Activated T-cell treated with anti-CD3 and anti-CD28 coated beads, Interleukin-2, amount 50 U/mL, for 72 hours (primary cell): ENCODE data around the gene DACH2. TPM values are rescaled to one million over a fixed set of nuclear protein-coding genes. Genes with fewer than 3 reads are reported as not detected.

Experiments
- ATAC-seq, 2 donors: fragments of 150-1000 bp; cut with Tn5 transposase; replicated peaks in 1 of 2; 2 replicates each; pipeline ENCODE4 v1.10.0; 2021; ENCODE audit warnings: moderate library complexity in 2 of 2, mild to moderate bottlenecking in 1 of 2
- DNase-seq, 2 donors: peaks; one replicate each; pipeline ENCODE4 v3.0.0; 2021 to 2022; ENCODE audit warnings: mixed read lengths in 1 of 2
- H3K27ac Mint-ChIP-seq: one replicate; pipeline ENCODE4 v1.8.0; 2022; ENCODE audit warnings: mild to moderate bottlenecking, moderate library complexity, mixed read lengths
- H3K27me3 Mint-ChIP-seq: one replicate; pipeline ENCODE4 v1.8.0; 2022; ENCODE audit warnings: low read depth, mixed read lengths
- H3K36me3 Mint-ChIP-seq, 2 donors: one replicate each; pipeline ENCODE4 v1.8.0; 2022; ENCODE audit warnings: mixed read lengths in 2 of 2, mild to moderate bottlenecking in 1 of 2; ENCODE audit not compliant: insufficient read depth in 2 of 2
- H3K4me1 Mint-ChIP-seq: one replicate; pipeline ENCODE4 v1.8.0; 2022; ENCODE audit warnings: low read depth, mixed read lengths
- H3K4me3 Mint-ChIP-seq, 2 donors: one replicate each; pipeline ENCODE4 v1.8.0; 2022; ENCODE audit warnings: mild to moderate bottlenecking in 2 of 2, mixed read lengths in 2 of 2, moderate library complexity in 2 of 2
- H3K9me3 Mint-ChIP-seq, 2 donors: one replicate each; pipeline ENCODE4 v1.8.0; 2022; ENCODE audit warnings: mixed read lengths in 2 of 2
- total RNA-seq, 2 donors: library from RNA; stranded (reverse); gene quantifications; one replicate each; pipeline ENCODE4 v1.2.3, GENCODE V29; 2022

The DACH2 gene
- total RNA-seq: under 1 TPM in 1 of 2 donors, not detected in 1; 0.05 TPM

DNA sequence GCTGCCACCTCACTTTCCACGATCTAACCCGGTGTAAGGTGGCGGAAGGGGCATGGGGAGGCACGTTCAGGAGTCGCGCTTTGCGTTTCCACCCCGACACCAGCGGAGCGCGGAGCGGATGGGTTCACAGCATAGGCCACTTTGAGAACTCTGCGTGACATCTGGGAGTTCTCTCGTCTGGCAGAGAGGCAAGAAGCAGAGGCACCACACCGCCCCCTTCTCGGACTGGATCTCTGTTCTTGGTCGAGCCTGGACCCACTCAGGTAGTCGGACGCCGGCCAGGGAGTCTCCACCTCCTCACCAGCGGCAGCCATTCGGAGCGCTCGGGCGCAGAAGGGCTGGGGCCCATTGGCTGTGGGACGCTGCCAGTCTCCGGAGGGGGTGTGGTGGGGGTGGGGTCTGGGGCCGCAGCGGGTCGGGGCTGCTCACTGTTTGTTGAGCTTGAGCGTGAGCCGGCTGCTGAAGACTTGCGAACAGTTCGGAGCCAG lies at the start of gene DACH2:
TSS of gene DACH2 (plus strand) at position 428 of the 488 bp plus-strand sequence.
- Mint-ChIP-seq H3K27me3 (peaks cover 40% of the 10 kb centered on the region), H3K27ac (no peak within 1 kb of the TSS), H3K4me3 (peak within 1 kb of the TSS; percentile 77 to 86), H3K4me1 (peaks cover 7% of the 10 kb centered on the region), H3K36me3 (peaks cover 0 to 2% of the 10 kb centered on the region in 2 donors), H3K9me3 (no peaks in the 10 kb centered on the region)
- ATAC-seq (peak; percentile 98 to 99), DNase-seq (peak; percentile 49 to 67)

DNA sequence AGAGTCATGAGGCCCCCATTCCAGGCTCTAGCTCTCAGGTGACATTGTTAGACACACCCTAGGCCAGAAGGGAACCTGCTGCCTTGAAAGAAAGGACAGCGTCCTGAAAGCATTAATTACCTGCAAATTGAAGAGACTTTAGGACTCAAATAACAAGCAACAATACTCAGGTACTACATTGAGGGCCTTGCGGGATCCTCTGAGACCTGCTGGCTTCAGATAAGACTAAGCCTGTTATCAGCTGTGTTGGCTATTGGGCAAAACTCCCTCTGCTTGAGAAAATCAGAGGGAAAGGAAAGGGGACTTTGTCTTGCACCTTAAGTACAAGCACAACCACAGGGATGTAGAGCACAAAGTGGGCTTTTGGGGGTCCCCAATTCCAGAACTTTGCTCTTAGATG lies 45.9 kb upstream of the DACH2 start:
- no peak overlapping the region for H3K27ac Mint-ChIP-seq
- DNase-seq: no peak
- no peak for ATAC-seq
- no peaks in the 10 kb centered on the region for H3K9me3 Mint-ChIP-seq
- H3K4me3 Mint-ChIP-seq: no peak overlapping the region
- peaks cover 33% of the 10 kb centered on the region for H3K27me3 Mint-ChIP-seq
- H3K4me1 Mint-ChIP-seq: no peaks in the 10 kb centered on the region
- no peaks in the 10 kb centered on the region for H3K36me3 Mint-ChIP-seq

DNA sequence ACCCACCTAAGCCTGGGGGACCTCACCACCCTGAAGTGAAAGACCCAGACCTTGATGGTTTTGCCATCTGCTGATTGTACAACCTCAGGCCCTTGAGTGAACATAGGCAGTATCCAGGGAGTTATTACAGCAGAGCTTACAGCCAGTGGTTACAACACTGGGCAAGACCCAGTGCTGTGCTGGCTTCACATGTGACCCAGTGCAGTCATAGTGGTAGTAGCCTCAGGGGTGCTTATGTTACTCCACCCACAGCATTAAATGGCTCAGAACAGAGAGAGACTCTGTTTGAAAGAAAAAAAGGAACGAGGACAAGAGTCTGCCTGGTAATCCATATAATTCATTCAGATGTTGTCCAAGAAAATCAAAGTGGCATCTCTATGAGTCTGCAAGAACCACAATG lies 45.2 kb upstream of the DACH2 start:
- H3K4me3 Mint-ChIP-seq: no peak overlapping the region

DNA sequence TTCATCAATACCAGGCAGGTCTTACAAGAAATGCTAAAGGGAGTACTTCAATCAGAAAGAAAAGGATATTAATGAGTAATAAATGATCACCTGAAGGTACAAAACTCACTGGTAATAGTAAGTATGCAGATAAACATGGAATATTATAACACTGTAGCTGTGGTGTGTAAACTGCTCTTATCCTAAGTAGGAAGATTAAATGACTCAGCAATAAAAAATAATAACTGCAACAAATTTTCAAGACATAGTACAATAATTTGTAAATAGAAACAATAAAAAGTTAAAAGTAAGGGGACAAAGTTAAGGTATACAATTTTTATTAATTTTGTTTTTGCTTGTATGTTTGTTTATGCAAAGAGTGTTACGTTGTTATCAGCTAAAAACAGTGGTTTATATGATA lies 43.7 kb upstream of the DACH2 start:
- DNase-seq (no peak), ATAC-seq (no peak)
- Mint-ChIP-seq H3K27me3 (peaks cover 51% of the 10 kb centered on the region), H3K36me3 (no peaks in the 10 kb centered on the region), H3K4me1 (no peaks in the 10 kb centered on the region), H3K9me3 (no peaks in the 10 kb centered on the region), H3K4me3 (no peak overlapping the region), H3K27ac (no peak overlapping the region)

More for the DNA sequence above, 45.2 kb upstream of the DACH2 start:
- H3K27me3 Mint-ChIP-seq: peaks cover 41% of the 10 kb centered on the region
- DNase-seq (no peak), ATAC-seq (no peak)
- no peaks in the 10 kb centered on the region for H3K4me1 Mint-ChIP-seq
- no peaks in the 10 kb centered on the region for H3K36me3 Mint-ChIP-seq
- H3K27ac Mint-ChIP-seq: no peak overlapping the region
- H3K9me3 Mint-ChIP-seq: no peaks in the 10 kb centered on the region

DNA sequence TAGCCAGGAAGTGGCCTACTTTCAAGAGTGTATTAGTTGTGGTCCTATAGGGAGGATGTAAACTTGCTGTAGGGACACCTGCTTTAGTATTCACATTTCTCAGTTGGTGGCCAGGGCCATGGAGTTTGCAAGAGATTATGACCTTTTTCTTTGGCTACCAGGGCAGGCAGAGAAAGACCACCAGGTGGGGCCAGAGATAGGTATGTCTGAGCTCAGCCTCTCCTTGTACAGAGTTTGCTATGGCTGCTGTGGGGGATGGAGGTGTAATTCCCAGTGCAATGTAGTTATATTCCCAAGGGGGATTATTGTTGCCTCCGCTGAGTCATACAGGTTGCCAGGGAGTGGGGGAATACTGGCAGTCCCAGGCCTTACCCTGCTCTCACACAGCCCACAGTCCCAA lies 26.3 kb upstream of the DACH2 start:
- no peak for ATAC-seq
- Mint-ChIP-seq H3K9me3 (peaks cover 9 to 10% of the 10 kb centered on the region in 2 donors), H3K4me3 (no peak overlapping the region), H3K36me3 (peaks cover 8 to 10% of the 10 kb centered on the region in 2 donors), H3K27ac (no peak overlapping the region), H3K4me1 (no peaks in the 10 kb centered on the region), H3K27me3 (peaks cover 39% of the 10 kb centered on the region)
- DNase-seq: no peak

DNA sequence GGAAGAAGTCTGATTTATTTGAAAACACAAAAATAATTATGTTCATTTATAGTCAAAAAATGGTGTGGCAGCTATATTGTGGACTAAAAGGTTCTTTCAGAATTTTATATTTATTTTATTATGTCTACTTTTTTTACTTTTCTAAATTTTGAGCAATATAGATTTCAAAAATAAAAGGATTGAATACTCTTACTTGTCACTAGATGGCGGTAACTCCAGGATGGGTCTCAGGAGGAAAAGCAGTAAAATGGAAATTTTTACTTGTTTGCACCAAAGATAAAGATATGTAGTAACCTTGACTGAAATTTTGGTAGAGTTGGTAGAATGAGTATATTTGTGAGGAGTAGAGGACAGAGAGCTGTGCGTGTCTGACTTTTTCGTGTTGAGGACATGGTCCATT lies 14.5 kb upstream of the DACH2 start:
- H3K9me3 Mint-ChIP-seq: no peaks in the 10 kb centered on the region
- no peak overlapping the region for H3K27ac Mint-ChIP-seq
- no peaks in the 10 kb centered on the region for H3K4me1 Mint-ChIP-seq
- no peak for DNase-seq
- no peak overlapping the region for H3K4me3 Mint-ChIP-seq
- H3K27me3 Mint-ChIP-seq: peaks cover 26% of the 10 kb centered on the region
- no peaks in the 10 kb centered on the region for H3K36me3 Mint-ChIP-seq
- ATAC-seq: no peak

DNA sequence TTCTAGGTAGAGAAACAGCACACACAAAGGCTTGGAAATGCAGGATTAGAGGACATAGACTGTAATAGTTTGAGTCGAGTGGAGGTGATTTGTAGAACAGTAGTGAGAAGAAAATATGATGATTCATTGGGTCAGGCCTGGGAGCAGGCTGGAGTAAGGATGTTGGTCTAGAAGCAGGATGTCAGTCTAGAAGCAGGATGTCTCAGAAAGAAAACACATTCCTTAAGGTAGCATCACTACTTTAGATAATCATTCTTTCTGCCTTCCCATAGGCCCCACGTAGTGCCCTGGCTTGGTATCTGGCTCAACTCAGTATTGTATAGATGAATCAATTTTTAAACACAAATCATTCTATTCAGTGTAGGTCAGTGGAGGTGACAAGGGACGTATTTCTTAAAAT lies 11.2 kb upstream of the DACH2 start:
- H3K27me3 Mint-ChIP-seq: peaks cover 19% of the 10 kb centered on the region
- ATAC-seq (no peak), DNase-seq (no peak)
- H3K27ac Mint-ChIP-seq: no peak overlapping the region
- H3K4me3 Mint-ChIP-seq: no peak overlapping the region
- no peaks in the 10 kb centered on the region for H3K4me1 Mint-ChIP-seq
- H3K9me3 Mint-ChIP-seq: no peaks in the 10 kb centered on the region
- H3K36me3 Mint-ChIP-seq: no peaks in the 10 kb centered on the region

DNA sequence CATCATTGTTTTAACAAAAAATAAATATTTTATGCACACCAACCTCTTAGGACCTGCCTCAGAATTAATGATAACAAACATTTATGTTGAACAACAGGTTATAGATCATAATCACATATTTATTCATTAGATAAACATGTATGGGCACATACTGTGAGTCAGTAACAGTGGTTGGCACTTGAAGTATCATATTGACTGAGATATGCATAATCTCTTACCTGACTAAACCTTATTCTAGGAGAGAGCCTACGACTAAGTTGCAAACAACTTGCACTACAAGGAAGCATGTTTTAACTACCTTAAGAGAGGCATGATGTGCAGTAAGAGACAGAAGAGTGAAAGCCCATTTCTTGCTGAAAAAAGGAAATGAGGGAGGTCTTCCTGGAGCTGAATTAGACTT lies 6.5 kb upstream of the DACH2 start:
- Mint-ChIP-seq H3K27me3 (peaks cover 34% of the 10 kb centered on the region), H3K36me3 (no peaks in the 10 kb centered on the region), H3K4me3 (no peak overlapping the region), H3K9me3 (no peaks in the 10 kb centered on the region), H3K4me1 (no peaks in the 10 kb centered on the region), H3K27ac (no peak overlapping the region)
- DNase-seq (no peak), ATAC-seq (no peak)

DNA sequence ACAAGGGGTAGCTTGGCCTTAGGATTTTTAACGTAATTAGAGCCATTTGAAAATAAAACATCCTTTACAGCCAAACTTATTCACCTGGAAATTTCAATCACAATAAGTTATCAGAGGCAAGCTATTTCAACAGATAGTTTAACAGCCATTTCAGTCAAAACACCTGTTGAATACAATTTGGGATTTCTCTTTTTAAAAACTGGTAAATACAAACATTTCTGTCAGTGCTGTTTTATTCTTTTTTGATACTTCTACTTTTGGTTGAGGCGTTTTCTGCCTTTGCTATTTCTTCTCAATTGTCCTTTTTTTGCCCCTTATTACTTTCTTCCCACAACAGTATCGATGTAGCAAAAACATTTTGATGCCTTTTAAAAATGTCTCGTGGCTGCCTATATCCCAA lies 2.1 kb upstream of the DACH2 start:
- Mint-ChIP-seq H3K9me3 (no peaks in the 10 kb centered on the region), H3K27ac (no peak overlapping the region), H3K4me3 (no peak overlapping the region), H3K27me3 (peaks cover 48% of the 10 kb centered on the region), H3K4me1 (peaks cover 7% of the 10 kb centered on the region), H3K36me3 (peaks cover 0 to 2% of the 10 kb centered on the region in 2 donors)
- ATAC-seq (no peak), DNase-seq (no peak)

DNA sequence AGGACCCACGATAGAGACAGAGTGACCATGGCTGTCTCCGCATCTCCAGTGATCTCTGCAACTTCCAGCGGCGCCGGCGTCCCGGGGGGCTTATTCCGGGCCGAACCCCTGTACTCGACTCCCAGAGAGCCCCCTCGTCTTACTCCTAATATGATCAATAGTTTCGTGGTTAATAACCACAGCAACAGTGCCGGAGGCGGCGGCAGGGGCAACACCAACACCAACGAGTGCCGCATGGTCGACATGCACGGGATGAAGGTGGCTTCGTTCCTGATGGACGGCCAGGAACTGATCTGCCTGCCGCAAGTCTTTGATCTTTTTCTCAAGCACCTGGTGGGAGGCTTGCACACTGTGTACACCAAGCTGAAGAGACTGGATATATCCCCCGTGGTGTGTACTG lies 343 bp downstream of the DACH2 start:
- peak overlapping the region; percentile 77 to 86 for H3K4me3 Mint-ChIP-seq

DNA sequence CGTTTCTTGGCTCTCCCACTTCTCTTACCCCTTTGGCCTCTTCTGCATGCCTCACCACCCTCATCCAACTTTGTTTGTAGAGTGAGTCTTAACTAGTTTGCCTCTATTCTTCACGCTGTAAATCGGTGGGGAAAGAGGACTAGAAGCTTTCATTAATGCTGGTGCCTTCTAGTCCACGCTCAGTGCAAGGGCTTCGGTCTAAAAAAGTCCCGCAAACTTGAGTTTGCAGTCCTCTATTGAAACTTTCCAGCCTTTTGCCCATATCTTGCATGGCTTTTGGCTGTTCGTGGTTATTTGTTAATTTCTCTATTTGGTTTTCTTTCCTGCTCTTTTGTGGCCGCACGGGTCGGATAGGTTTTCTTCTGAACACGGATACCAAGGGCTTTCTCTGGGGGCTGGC lies 868 bp downstream of the DACH2 start:
- Mint-ChIP-seq H3K27me3 (peaks cover 30% of the 10 kb centered on the region), H3K36me3 (peaks cover 0 to 2% of the 10 kb centered on the region in 2 donors)

More for the DNA sequence above, 343 bp downstream of the DACH2 start:
- H3K36me3 Mint-ChIP-seq: peaks cover 0 to 2% of the 10 kb centered on the region in 2 donors
- peaks cover 35% of the 10 kb centered on the region for H3K27me3 Mint-ChIP-seq
- peaks cover 7% of the 10 kb centered on the region for H3K4me1 Mint-ChIP-seq
- no peak for DNase-seq
- H3K9me3 Mint-ChIP-seq: no peaks in the 10 kb centered on the region
- H3K27ac Mint-ChIP-seq: no peak overlapping the region
- peak in 1 of 2 donors; percentile 15 for ATAC-seq

DNA sequence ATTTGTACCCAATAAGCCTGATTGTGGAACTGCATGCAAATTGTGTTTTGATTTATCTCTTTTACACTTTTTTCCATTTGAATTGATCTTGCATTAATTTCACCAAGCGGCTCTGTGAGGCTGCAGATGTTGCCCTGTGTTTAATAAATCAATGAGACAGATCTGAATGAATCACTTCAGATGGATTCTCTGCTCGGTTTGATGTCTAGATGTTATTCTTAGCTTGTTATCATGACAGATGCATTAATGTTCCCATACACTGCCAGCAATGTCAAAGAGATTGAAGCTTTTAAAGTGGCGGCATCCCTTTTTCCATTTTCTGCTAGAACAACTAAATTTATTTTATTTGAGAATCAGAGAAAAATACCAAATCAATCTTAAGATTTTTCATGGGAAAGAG lies 6.3 kb downstream of the DACH2 start:
- no peaks in the 10 kb centered on the region for H3K4me1 Mint-ChIP-seq
- no peak overlapping the region for H3K27ac Mint-ChIP-seq
- no peak overlapping the region for H3K4me3 Mint-ChIP-seq
- no peak for DNase-seq
- H3K9me3 Mint-ChIP-seq: no peaks in the 10 kb centered on the region
- H3K27me3 Mint-ChIP-seq: peaks cover 26% of the 10 kb centered on the region
- ATAC-seq: no peak
- no peaks in the 10 kb centered on the region for H3K36me3 Mint-ChIP-seq

More for the DNA sequence above, 868 bp downstream of the DACH2 start:
- Mint-ChIP-seq H3K27ac (no peak overlapping the region), H3K4me1 (peaks cover 7% of the 10 kb centered on the region), H3K9me3 (no peaks in the 10 kb centered on the region), H3K4me3 (peak overlapping the region; percentile 77 to 86)
- DNase-seq (no peak), ATAC-seq (no peak)

DNA sequence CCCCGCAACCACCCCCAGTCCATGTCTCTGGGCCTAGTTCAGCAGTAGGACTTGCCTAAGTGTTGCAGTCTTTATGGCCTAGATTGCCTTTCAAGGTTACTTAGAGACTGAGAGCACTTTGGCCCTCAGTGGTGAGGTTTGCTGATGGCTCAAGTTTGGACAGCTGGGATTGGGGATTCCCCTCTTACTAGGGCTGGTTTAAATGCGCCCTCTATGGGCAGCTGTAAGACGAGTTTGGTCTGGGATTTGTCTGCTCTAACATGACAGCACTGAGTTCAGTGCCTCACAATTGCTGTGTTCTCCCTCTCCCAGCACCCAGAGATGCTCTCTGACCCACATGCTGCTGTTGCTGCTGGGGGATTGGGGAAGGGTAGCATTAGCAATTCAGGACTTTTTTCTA lies 23.1 kb downstream of the DACH2 start:
- Mint-ChIP-seq H3K36me3 (no peaks in the 10 kb centered on the region), H3K27me3 (peaks cover 24% of the 10 kb centered on the region), H3K4me3 (no peak overlapping the region), H3K9me3 (peaks cover 0 to 3% of the 10 kb centered on the region in 2 donors), H3K27ac (no peak overlapping the region), H3K4me1 (no peaks in the 10 kb centered on the region)
- ATAC-seq (no peak), DNase-seq (no peak)

DNA sequence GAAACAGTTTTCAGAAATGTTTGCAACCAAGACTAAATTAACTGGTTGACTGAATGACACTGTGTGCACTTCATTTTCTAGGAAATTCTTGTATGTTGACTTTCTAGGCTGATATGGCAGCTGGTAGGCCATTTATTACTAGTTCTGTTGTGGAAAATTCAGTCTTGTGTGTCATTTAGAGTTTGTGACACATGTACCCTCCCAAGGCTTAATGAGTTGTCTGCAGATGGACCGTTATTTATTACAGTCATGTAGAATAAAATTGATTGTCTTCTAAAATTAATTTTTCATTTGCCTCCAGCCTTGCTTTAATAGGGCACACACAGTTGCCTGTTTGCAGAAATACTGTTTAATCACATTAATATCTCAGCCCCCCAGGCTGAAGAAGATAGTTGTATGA lies 30.7 kb downstream of the DACH2 start:
- Mint-ChIP-seq H3K9me3 (peaks cover 0 to 2% of the 10 kb centered on the region in 2 donors), H3K36me3 (no peaks in the 10 kb centered on the region), H3K27me3 (peaks cover under 1% of the 10 kb centered on the region), H3K4me3 (no peak overlapping the region), H3K4me1 (no peaks in the 10 kb centered on the region), H3K27ac (no peak overlapping the region)
- DNase-seq (no peak), ATAC-seq (no peak)
